GM12878 (cell line): ENCODE measurements around the gene NOB1.

Source experiments
- CHD2 ChIP-seq: IDR thresholded peaks from 2 replicates; pipeline ENCODE4 v1.6.1; 2011; ENCODE audit warnings: low read depth, low read length, improper control_type of control experiment, borderline replicate concordance
- CTCF ChIP-seq, 3 experiments: IDR thresholded peaks in 2 of 3; conservative IDR thresholded peaks in 1 of 3; 2 replicates each; pipeline ENCODE4 v1.5.1; 2011; ENCODE audit warnings: low read depth in 3 of 3, low read length in 3 of 3, mild to moderate bottlenecking in 3 of 3, control low read depth in 2 of 3, moderate library complexity in 2 of 3, inconsistent platforms in 1 of 3, mixed read lengths in 1 of 3; ENCODE audit not compliant: control insufficient read depth in 2 of 3, insufficient read depth in 1 of 3; ENCODE audit errors: extremely low read depth in 1 of 3
- E2F4 ChIP-seq: IDR thresholded peaks from 2 replicates; pipeline ENCODE4 v1.6.1; 2012; ENCODE audit warnings: low read depth, low read length, improper control_type of control experiment
- EZH2 ChIP-seq: IDR thresholded peaks from 2 replicates; pipeline ENCODE4 v1.6.1; 2012; ENCODE audit warnings: low read depth, mild to moderate bottlenecking, control low read depth, inconsistent platforms, low read length, borderline replicate concordance; ENCODE audit not compliant: control insufficient read depth
- LARP7 ChIP-seq: fragments of 450-650 bp; IDR thresholded peaks from 2 replicates; pipeline ENCODE4 v1.6.1; 2017; ENCODE audit warnings: mild to moderate bottlenecking
- NR2C2 ChIP-seq: IDR thresholded peaks from 2 replicates; pipeline ENCODE4 v1.6.1; 2011; ENCODE audit warnings: borderline replicate concordance, low read depth; ENCODE audit not compliant: control insufficient read depth, insufficient read length
- POLR2AphosphoS5 ChIP-seq: IDR thresholded peaks from 2 replicates; pipeline ENCODE4 v1.6.1; 2011; ENCODE audit warnings: mild to moderate bottlenecking, low read length, inconsistent platforms
- RELA ChIP-seq: fragments of 450-650 bp; IDR thresholded peaks from 2 replicates; pipeline ENCODE4 v1.8.0; 2014; ENCODE audit warnings: borderline replicate concordance; ENCODE audit not compliant: partially characterized antibody
- SMC3 ChIP-seq: IDR thresholded peaks from 2 replicates; pipeline ENCODE4 v1.6.1; 2011; ENCODE audit warnings: low read length, improper control_type of control experiment, borderline replicate concordance
- USF2 ChIP-seq: IDR thresholded peaks from 2 replicates; pipeline ENCODE4 v1.6.1; 2011; ENCODE audit warnings: low read depth, low read length, improper control_type of control experiment, borderline replicate concordance

GRCh38 chr16:69741951-69742904 lies 12.5 kb downstream of the NOB1 start:
- TF ChIP-seq CTCF (IDR thresholded peaks at IDR 0.05 in 2 of 3, conservative IDR thresholded peaks at IDR 0.05 in 1 of 3; ENCODE audit: control insufficient read depth in 2 of 3, extremely low read depth in 1 of 3, insufficient read depth in 1 of 3, low read depth in 3 of 3, low read length in 3 of 3), result no peak
- no peak for TF ChIP-seq EZH2
- no peak for TF ChIP-seq POLR2AphosphoS5
- no peak for TF ChIP-seq RELA
- TF ChIP-seq SMC3, result no peak
- TF ChIP-seq NR2C2, result no peak
- TF ChIP-seq E2F4, result no peak
- no peak for TF ChIP-seq LARP7
- no peak for TF ChIP-seq CHD2
- TF ChIP-seq USF2, result no peak
